ENCODE data around the gene RBM15B. TPM values are rescaled to one million over a fixed set of nuclear protein-coding genes. Genes with fewer than 3 reads are reported as not detected.

RBM15B gene
- total RNA-seq, 120 experiments from 2014 or later, result 15.0 to 22.9 (median 19.1) TPM

Other genes starting within 250 kb of the RBM15B start
- gene MANF, start 6.0 kb upstream of the RBM15B start, total RNA-seq, result 10 to 100 TPM; 12.0 to 80.8 (median 29.0) TPM
- 10 to 100 TPM; 14.4 to 25.0 (median 19.4) TPM for gene DCAF1, start 108.7 kb downstream of the RBM15B start, total RNA-seq
- 10 to 100 TPM; 23.8 to 45.2 (median 32.4) TPM for gene RAD54L2, start 147.4 kb downstream of the RBM15B start, total RNA-seq